UCSD-AML1 (cell line): Measurements from ENCODE around the gene SREBF1.

Experiments used
- DNase-seq: peaks from one replicate; lab custom pipeline; 2025; ENCODE audit not compliant: unreplicated experiment; lab: John Stamatoyannopoulos, UW

Gene SREBF1

GRCh38 chr17:17842111-17842876, 5.5 kb upstream of the SREBF1 start:
- no peak for DNase-seq

DNA sequence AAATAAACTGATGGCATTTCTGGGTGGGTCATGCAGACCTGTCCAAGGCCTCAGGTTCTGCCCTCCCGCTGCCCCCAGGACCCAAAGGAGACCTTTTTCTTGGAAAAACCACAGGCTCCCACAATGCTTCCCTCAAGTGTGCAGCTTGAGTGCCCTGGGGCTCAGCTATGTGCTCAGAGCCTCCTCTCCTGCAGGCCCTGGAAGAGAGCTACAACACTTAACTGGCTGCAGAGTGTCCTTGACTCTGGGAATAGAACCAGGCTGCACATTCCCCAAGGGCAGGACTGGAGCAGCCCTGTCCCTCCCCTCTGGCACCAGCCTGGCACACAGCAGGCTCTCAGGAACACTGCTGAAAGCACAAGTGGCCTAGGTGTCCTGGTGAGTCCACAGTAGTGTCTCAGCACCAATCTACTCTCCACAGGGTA, 4.8 kb upstream of the SREBF1 start:
- DNase-seq = peak; percentile 23

DNA sequence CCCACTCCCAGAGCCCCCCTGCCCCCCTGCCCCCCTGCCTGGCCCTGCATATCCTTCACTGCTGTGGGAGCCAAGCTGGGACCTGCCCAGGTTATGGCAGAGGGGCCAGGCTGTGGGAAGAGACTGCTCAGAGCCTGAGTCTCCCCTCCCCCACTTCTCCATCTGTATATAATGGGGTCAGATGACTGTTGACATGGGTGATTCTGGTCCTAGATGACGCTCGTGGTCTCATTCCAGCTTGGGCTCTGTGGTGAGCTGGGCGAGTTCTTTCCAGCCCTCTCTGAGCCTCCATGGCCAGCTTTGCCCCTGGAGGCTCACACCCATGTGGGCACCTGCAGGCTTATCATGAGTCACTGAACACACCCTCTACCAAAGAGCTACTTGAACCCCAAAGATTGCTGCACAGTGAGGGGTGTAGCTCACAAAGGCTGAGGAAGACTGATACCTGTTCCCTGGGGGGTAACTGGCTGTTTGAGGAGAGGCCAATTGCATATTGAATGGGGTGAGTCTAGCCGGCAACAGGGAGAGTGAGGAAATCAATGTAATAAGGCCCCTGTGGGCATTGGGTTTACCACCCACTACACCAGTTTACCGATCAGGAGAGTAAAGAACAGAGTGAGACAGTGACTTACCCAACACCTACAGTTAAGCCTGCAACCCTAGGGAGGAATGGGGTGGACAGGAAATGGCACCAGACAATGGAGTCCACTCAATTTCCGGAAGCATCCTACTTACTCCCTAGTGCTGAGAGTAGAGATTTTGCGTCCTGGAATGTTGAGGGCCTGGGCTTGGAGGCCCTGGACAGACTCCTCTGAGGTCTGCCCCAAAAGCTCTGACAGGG, 4.2 kb upstream of the SREBF1 start:
- DNase-seq = no peak

DNA sequence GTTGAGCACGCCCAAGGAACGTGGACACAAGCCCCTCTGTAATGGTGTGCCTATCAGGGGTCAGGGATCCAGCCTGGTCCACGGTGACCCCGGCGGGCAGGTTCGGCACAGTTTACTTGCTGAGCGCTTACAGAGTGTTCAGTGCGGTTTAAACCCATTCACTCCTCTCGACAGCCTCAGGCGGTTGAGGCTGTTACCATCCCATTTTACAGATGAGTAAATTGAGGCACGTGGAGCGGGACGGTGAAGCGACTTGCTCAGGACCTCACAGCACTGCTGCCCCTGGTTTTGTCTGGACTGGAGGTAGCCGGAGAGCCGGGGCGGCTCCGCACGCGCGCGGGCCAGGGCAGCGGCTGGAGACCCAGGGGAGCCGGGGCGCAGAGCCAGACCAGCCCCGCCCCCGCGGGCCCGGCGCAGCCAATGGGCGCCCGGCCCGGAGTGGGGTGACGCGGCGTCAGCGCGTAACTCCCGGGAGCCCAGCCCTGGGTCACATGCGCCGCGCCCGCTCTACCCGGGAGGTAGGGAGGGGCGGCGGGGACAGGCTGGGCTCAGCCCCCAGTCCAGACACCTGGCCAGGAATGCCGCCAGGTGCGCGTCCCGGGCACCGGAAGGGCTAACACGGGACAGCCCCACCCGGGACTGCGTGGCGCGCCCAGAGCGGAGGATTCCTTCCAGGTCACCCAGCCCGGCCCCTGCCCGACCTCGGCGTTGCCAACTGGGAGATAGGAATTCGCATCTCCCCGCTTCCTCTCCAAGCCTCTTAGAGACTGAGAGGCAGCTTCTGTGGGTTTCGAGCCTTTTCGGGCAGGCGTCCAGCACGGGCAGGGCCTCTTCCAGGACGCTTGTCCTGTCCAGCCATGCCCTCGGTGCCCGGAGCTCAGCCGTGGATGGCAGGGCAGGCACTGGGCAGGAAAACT, 3.3 kb upstream of the SREBF1 start:
- DNase-seq = peak; percentile 88

DNA sequence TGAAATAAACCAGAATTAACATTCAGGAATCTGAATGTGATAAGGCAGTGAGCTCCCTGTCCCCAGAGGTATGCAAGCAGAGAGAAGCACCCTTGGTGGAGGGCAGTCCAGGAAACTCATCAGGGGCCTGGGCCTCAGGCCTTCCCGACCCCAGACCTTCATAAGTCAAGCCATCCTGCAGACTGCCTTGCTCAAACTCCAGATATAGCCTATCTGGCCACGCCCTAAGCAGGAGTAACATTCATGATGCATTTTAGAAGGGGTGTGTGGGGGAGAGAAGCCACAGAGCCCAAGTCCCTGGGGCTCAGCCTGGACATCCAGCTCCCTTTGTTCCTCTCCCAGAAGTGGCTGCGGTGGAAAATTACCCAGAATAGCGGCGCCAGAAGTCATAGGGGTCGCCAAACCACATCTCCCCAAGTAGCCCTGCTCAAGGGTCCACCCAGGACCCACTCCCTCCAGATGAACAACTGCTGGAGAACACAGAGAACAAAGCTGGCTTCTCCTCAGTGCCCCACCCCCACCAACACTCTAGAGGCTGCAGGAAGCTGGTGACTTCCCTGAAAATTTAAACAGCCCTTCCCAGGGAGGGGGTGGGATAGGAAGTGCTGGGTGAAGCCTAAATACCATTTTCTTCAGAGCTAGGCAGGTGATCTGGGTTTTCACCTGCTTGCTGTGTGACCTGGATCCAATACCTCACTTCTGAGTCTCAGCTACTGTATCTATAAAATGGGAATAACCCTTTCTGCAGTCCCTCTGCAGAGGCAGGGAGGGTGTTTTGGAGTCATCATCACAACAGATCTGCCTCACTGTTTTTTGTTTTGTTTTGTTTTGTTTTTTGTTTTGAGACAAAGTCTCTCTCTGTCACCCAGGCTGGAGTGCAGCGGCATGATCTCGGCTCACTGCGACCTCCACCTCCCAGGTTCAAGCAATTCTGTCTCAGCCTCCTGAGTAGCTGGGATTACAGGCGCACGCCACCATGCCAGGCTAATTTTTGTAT, 1.5 kb upstream of the SREBF1 start:
- DNase-seq = peak; percentile 82

DNA sequence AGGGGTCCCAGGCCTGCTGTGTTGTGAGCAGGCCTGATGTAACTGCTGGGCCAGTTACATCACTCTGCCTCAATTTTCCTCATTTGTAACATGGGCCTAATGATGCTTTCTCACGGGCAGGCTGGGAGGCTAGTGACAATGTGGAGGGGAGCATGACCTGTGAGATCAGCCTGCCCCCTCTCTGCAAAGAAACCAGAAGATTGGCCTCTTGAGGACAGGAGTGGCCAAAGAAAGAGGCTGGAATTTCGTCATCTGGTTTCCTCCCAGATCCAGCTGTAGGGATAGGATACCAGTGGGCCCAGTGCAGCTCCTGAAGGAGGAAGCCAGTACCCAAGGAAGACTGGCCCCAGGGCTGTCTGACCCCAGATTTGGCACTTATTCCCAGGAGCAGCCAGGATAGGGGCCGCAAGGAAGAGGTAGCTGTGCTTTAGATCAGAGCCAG, 615 bp upstream of the SREBF1 start:
- peak; percentile 50 for DNase-seq

- DNase-seq = peak; percentile 97
These were observed 452 bp downstream of the SREBF1 start for GRCh38 chr17:17836250-17836817.

DNA sequence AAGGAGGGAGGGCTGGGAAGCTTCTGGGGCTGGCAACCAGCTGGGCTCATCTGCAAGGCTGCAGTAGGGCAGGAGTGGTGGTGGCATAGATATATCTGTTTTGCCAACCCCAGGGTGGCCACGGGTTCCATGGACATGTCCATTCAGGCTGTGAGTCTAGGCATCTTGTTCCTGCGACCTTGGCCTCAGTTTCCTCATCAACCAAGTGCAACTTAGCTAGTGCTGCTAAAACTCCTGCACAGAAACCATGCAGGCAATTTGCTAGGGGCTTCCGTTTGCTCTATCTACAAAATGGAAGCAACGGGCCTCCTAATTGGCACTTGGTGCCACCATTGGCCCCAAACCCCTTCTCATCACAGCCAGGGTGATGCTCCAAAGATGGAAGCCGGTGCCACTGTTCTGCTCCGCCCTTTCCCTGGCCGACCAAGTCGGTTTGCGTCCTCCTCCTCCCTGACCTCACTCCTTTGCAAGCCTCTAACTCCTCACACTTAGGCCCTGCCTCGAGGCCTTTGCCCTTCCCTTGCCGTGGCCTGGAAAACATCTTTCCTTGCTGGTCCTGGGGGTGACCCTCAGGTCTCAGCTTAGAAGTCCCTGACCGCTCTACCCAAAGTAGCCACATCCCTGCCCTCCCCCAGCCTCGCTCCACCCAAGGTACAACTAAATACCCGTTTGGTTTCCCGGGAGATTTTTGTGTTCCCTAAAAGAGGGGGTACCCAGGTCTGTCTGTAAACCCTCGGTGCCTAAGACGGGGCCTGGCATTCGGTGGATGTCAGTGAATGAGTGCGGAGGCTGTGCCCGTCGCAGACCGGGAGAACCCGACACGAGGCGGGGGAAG, 1.2 kb downstream of the SREBF1 start:
- DNase-seq = no peak

DNA sequence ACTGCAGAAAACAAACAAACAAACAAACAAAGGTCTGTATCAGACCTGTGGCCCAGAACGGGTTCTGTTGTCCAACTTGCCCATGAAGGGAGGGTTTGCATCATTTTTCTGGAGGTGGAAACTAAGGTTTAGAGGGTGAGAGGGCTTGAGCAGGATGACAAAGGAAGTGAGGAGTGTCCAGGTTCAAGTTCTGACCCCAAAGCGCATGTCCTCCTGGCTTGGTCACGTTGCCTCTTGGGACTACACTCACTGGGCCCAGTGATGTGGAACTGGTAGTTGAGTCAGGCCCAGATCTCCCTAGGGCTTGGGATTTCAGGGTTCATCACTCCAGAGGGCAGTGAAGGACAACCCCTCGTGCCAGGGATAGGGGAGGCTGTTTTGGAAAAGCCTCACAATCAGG, 1.8 kb downstream of the SREBF1 start:
- no peak for DNase-seq

DNA sequence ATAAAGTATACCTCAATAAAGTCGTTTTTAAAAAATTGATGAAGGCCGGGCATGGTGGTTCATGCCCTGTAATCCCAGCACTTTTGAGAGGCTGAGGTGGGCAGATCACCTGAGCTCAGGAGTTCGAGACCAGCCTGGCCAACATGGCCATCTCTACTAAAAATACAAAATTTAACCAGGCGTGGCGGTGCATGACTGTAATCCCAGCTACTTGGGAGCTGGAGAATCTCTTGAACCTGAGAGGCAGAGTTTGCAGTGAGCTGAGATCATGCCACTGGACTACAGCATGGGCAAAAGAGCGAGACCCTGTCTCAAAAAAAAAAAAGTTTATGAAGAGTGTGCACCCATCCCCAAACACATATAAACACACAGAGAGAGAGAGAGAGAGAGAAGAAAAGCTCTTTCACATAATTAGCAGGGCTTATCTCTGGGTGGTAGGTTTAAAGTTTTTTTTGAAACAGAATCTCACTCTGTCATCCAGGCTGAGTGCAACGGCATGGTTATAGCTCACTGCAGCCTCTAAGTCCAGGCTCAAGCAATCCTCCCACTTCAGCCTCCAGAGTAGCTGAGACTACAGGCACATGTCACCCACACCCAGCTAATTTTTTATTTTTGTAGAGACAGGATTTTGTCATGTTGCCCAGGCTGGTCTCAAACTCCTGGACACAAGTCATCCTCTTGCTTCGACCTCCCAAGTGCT, 3.0 kb downstream of the SREBF1 start:
- no peak for DNase-seq

- no peak for DNase-seq
These were observed 4.8 kb downstream of the SREBF1 start for GRCh38 chr17:17832032-17832363.

DNA sequence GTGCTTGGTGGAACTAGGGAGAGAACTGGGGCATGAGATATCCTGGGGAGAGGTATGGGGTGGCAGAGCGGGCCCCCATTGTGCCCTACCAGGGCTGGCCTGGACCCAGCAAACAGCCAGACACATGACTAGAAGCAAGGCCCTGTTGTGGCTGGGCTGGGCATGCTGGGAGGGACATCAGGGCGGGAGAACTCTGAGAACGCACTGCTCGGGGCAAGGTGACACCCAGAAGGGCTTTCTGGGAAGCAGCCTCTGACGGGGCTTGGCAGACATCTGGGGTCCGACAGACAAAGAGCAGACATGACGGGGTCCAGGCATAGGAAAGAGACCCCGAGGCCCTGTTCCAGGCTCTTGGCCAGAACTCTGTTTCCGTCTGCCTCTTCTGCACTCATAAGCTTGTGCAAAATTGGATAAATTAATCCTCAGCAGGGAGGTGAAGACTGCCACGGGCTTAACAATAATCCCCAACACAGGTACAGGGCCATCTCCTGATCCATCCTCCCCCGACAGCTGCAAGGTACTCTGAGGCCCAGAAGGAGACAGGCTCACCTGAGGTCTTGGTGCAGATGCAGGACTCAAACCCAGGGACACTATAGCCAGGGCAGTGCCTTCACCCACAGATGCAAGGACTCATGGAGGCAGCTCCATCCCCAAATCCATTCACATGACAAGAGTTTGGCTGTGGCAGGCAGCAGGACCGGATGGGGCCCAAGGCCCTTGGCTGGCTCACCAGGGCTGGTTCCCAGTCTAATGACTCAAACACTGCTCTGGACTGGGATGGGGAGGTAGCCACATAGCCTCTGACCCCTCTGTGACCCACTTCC, 5.4 kb downstream of the SREBF1 start:
- DNase-seq = no peak

- DNase-seq = no peak
These were observed 6.0 kb downstream of the SREBF1 start for GRCh38 chr17:17830740-17831207.

GRCh38 chr17:17830269-17830567, 6.6 kb downstream of the SREBF1 start:
- no peak for DNase-seq

GRCh38 chr17:17827826-17828621, 8.8 kb downstream of the SREBF1 start:
- DNase-seq = no peak

DNA sequence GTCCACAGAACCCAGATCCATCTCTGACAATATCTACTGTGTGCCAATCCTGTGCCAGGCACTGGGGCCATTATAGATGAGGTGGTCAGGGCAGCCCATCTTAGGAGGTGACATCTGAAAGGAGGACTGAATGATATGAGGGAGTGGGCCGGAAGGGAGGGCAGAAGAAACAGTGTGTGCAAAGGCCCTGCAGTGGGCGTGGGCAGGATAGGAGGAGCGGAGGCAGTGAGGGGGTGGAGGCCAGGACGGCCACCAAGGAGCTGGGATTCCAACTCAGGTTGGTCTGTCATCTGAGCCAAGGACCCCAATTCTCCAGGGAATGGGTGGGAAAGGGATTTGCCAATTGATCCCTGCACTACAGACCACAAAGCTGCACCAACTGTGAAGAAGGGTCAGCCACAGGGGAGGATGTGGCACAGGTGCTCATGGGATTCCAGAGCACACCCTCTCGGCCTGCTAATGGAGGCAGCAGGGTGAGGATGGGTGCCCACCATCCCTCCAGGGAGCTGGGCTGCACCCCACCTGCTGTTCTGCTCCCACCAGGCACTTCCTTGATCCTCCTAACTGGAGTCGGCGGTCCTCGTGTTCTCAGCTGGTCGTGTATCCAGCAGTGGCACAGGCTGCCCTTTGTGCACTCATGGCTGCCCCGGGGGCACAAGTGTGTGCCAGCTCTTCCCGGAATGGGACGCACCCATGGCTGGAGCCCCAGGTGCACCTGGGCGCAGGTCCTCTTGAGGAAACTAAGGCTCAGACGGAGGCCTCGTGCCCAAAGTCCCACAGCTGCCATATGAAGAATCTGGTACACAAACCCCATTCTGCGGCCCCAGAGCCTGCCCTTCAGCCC, 9.6 kb downstream of the SREBF1 start:
- DNase-seq = no peak
